Measurements from ENCODE around the gene NEAT1.
"Not testable (repeated sequence)": the region's sequence is repeated elsewhere in the genome, so short reads cannot be mapped to it uniquely, and the experiment has no call there.

The NEAT1 gene

DNA sequence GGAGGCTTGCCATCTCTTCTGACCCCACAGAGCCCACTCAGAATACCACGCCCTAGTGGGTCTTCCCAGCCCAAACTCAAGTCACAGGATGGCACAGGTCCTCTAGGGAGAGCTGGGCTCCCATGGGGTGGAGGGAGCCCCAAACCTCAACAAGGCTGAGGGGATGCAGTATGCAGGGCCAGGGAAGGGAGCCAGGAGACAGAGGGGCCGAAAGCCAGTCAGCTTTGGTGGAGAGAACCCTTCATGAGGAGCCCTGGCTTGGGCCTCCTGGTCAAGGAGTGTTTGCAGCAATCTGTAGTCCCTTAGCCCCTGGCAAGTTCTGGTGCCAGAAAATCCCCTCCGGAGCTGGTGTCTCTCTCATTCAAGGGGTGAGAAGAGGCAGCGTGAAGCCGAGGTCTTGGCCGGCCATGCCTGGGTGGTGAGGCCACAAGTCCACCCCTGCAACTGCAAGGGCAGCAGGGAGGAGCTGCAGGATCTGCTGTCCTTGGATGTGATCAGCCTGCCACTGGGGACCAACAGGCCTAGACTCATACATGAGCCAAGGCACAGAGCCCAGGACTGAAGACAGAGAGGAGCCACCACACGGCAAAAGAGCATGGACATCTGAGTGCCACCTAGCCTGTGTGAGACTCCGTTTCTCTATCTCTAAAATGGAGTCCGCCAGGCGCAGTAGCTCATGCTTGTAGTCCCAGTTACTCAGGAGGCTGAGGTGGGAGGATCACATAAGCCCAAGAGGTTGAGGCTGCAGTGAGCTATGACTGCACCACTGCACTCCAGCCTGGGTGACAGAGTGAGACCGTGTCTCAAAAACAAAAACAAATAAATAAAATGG, 24.1 kb downstream of the NEAT1 start:
- Histone ChIP-seq H3K4me3 (ENCODE audit: low read length, poor library complexity, severe bottlenecking) (no peak overlapping the region), H2AFZ (ENCODE audit: low read length) (no peak overlapping the region), H3F3A (ENCODE audit: low read depth) (no peaks in the 10 kb centered on the region), H3K9me2 (replicated peaks; ENCODE audit: low read depth, low read length) (no peaks in the 10 kb centered on the region), H4K20me1 (ENCODE audit: insufficient read depth, low read length, poor library complexity, severe bottlenecking) (peaks cover 14% of the 10 kb centered on the region), H3K36me3 (ENCODE audit: insufficient read depth, low read length) (no peaks in the 10 kb centered on the region; the same call in 1 of the 2 replicates), H3K79me2 (ENCODE audit: insufficient read depth, low read length) (no peaks in the 10 kb centered on the region; the same call in 1 of the 2 replicates), H3K4me1 (ENCODE audit: insufficient read depth, low read length, poor library complexity, severe bottlenecking) (peaks cover 21% of the 10 kb centered on the region), H3K9me3 (ENCODE audit: insufficient read depth, low read depth, low read length) (no peaks in the 10 kb centered on the region), H3K27me3 (ENCODE audit: insufficient read depth, low read length, poor library complexity, severe bottlenecking) (no peaks in the 10 kb centered on the region), H3K4me2 (ENCODE audit: low read depth, low read length, poor library complexity, severe bottlenecking) (no peak overlapping the region), H3K9ac (ENCODE audit: low read depth, low read length, poor library complexity, severe bottlenecking) (no peak overlapping the region)
- TF ChIP-seq, protein P1, sequence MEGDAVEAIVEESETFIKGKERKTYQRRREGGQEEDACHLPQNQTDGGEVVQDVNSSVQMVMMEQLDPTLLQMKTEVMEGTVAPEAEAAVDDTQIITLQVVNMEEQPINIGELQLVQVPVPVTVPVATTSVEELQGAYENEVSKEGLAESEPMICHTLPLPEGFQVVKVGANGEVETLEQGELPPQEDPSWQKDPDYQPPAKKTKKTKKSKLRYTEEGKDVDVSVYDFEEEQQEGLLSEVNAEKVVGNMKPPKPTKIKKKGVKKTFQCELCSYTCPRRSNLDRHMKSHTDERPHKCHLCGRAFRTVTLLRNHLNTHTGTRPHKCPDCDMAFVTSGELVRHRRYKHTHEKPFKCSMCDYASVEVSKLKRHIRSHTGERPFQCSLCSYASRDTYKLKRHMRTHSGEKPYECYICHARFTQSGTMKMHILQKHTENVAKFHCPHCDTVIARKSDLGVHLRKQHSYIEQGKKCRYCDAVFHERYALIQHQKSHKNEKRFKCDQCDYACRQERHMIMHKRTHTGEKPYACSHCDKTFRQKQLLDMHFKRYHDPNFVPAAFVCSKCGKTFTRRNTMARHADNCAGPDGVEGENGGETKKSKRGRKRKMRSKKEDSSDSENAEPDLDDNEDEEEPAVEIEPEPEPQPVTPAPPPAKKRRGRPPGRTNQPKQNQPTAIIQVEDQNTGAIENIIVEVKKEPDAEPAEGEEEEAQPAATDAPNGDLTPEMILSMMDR (conservative IDR thresholded peaks at IDR 0.05; ENCODE audit: low read length) = no peak
- TF ChIP-seq EZH2phosphoT487 (IDR thresholded peaks at IDR 0.05; ENCODE audit: borderline replicate concordance) = no peak

DNA sequence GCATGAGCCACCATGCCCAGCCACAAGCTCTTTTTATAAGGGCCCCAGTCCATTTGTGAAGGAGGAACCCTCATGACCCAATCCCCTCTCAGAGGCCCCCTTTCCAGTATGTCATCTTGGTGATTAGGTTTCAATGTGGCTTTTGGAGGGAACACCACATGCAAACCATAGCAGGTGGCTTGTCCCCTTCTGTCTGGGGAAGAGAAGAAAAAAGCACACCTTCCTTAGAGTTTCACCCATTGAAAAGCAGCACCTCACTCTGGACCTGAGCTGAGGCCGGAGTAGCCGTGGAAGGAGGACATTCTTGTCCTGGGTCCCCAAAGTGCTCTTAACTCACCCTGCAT, 25.4 kb downstream of the NEAT1 start:
- Histone ChIP-seq H3K4me2 (ENCODE audit: low read depth, low read length, poor library complexity, severe bottlenecking) (no peak overlapping the region), H4K20me1 (ENCODE audit: insufficient read depth, low read length, poor library complexity, severe bottlenecking) (peaks cover 3% of the 10 kb centered on the region)

DNA sequence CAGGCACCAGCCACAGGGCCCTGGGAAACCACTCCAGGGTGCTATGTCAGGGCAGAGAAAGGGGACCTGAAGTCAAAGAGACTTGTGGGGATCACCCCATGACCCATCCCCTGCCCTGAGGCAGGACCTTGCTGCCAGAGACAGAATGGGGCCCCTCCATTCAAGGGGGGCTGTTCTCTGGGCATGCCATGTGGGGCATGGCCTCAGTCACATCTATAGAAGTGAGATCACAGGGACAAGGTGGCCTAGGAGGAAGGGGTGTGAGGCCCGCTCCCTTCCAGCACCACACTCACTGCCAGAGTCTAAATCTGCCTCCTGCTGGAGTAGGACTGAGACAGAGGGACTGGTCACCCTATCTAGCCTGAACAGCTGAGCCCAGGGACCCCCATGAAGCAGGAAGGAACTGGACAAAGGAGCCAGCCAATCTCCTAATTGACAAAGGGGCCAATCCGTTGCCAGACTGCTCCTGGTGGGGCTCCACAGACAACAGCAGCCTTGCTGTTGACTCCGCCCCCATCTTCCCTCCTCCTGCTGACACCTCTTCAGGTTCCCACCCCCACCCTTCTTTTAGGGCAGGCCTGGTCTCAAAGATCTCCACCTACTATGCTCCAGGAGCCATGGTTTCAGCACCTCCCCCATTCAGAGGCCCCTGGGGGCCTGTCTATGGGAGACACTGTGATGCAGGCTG, 26.0 kb downstream of the NEAT1 start:
- Histone ChIP-seq H3K36me3 (ENCODE audit: insufficient read depth, low read length) (no peaks in the 10 kb centered on the region; the same call in 1 of the 2 replicates), H3K79me2 (ENCODE audit: insufficient read depth, low read length) (no peaks in the 10 kb centered on the region; the same call in 1 of the 2 replicates), H3F3A (ENCODE audit: low read depth) (no peaks in the 10 kb centered on the region), H3K9me2 (replicated peaks; ENCODE audit: low read depth, low read length) (no peaks in the 10 kb centered on the region), H3K9me3 (ENCODE audit: insufficient read depth, low read depth, low read length) (no peaks in the 10 kb centered on the region), H3K4me1 (ENCODE audit: insufficient read depth, low read length, poor library complexity, severe bottlenecking) (peaks cover 13% of the 10 kb centered on the region), H3K9ac (ENCODE audit: low read depth, low read length, poor library complexity, severe bottlenecking) (no peak overlapping the region), H4K20me1 (ENCODE audit: insufficient read depth, low read length, poor library complexity, severe bottlenecking) (no peaks in the 10 kb centered on the region), H3K27me3 (ENCODE audit: insufficient read depth, low read length, poor library complexity, severe bottlenecking) (no peaks in the 10 kb centered on the region), H2AFZ (ENCODE audit: low read length) (no peak overlapping the region), H3K4me3 (ENCODE audit: low read length, poor library complexity, severe bottlenecking) (no peak overlapping the region), H3K4me2 (ENCODE audit: low read depth, low read length, poor library complexity, severe bottlenecking) (no peak overlapping the region)
- no peak for TF ChIP-seq EZH2phosphoT487 (IDR thresholded peaks at IDR 0.05; ENCODE audit: borderline replicate concordance)
- TF ChIP-seq, protein P1 (conservative IDR thresholded peaks at IDR 0.05; ENCODE audit: low read length) = no peak

More for the DNA sequence above, 25.4 kb downstream of the NEAT1 start:
- Histone ChIP-seq H2AFZ (ENCODE audit: low read length) (no peak overlapping the region), H3K27me3 (ENCODE audit: insufficient read depth, low read length, poor library complexity, severe bottlenecking) (no peaks in the 10 kb centered on the region), H3K4me1 (ENCODE audit: insufficient read depth, low read length, poor library complexity, severe bottlenecking) (peaks cover 18% of the 10 kb centered on the region), H3K9ac (ENCODE audit: low read depth, low read length, poor library complexity, severe bottlenecking) (no peak overlapping the region), H3K9me2 (replicated peaks; ENCODE audit: low read depth, low read length) (no peaks in the 10 kb centered on the region), H3K9me3 (ENCODE audit: insufficient read depth, low read depth, low read length) (no peaks in the 10 kb centered on the region), H3K36me3 (ENCODE audit: insufficient read depth, low read length) (no peaks in the 10 kb centered on the region; the same call in 1 of the 2 replicates), H3K4me3 (ENCODE audit: low read length, poor library complexity, severe bottlenecking) (no peak overlapping the region), H3F3A (ENCODE audit: low read depth) (no peaks in the 10 kb centered on the region), H3K79me2 (ENCODE audit: insufficient read depth, low read length) (no peaks in the 10 kb centered on the region; the same call in 1 of the 2 replicates)
- TF ChIP-seq, protein P1 (conservative IDR thresholded peaks at IDR 0.05; ENCODE audit: low read length) = no peak
- TF ChIP-seq EZH2phosphoT487 (IDR thresholded peaks at IDR 0.05; ENCODE audit: borderline replicate concordance) = no peak

DNA sequence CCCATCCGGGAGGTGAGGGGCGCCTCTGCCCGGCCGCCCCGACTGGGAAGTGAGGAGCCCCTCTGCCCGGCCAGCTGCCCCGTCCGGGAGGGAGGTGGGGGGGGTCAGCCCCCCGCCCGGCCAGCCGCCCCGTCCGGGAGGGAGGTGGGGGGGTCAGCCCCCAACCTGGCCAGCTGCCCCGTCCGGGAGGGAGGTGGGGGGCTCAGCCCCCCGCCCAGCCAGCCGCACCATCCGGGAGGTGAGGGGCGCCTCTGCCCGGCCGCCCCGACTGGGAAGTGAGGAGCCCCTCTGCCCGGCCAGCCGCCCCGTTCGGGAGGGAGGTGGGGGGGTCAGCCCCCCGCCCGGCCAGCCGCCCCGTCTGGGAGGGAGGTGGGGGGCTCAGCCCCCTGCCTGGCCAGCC, 28.7 kb downstream of the NEAT1 start:
- not testable (repeated sequence) for H3K9me3 ChIP-seq (ENCODE audit: insufficient read depth, low read depth, low read length); H4K20me1 ChIP-seq (ENCODE audit: insufficient read depth, low read length, poor library complexity, severe bottlenecking); H3K9me2 ChIP-seq (replicated peaks; ENCODE audit: low read depth, low read length); H3K4me3 ChIP-seq (ENCODE audit: low read length, poor library complexity, severe bottlenecking); H3K9ac ChIP-seq (ENCODE audit: low read depth, low read length, poor library complexity, severe bottlenecking); H3K36me3 ChIP-seq (ENCODE audit: insufficient read depth, low read length); H3K27me3 ChIP-seq (ENCODE audit: insufficient read depth, low read length, poor library complexity, severe bottlenecking); H2AFZ ChIP-seq (ENCODE audit: low read length); H3F3A ChIP-seq (ENCODE audit: low read depth); H3K4me2 ChIP-seq (ENCODE audit: low read depth, low read length, poor library complexity, severe bottlenecking)
- Histone ChIP-seq H3K79me2 (ENCODE audit: insufficient read depth, low read length) (peaks cover 10% of the 10 kb centered on the region; the same call in 1 of the 2 replicates), H3K4me1 (ENCODE audit: insufficient read depth, low read length, poor library complexity, severe bottlenecking) (peaks cover 22% of the 10 kb centered on the region)

DNA sequence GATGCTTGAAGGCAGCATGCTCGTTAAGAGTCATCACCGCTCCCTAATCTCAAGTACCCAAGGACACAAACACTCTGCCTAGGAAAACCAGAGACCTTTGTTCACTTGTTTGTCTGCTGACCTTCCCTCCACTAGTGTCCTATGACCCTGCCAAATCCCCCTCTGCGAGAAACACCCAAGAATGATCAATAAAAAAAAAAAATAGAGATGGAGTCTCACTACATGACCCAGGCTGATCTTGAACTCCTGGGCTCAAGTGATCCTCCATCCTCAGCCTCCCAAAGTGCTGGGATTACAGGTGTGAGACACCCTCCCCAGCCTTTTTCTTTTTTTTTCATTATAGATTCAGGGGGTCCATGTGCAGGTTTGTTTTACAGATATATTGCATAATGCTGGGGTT, 29.7 kb downstream of the NEAT1 start:
- H3K4me1 ChIP-seq (ENCODE audit: insufficient read depth, low read length, poor library complexity, severe bottlenecking) = peaks cover 26% of the 10 kb centered on the region
- not testable (repeated sequence) for H3F3A ChIP-seq (ENCODE audit: low read depth); H3K27me3 ChIP-seq (ENCODE audit: insufficient read depth, low read length, poor library complexity, severe bottlenecking); H4K20me1 ChIP-seq (ENCODE audit: insufficient read depth, low read length, poor library complexity, severe bottlenecking); H3K36me3 ChIP-seq (ENCODE audit: insufficient read depth, low read length); H3K9me2 ChIP-seq (replicated peaks; ENCODE audit: low read depth, low read length); H3K9me3 ChIP-seq (ENCODE audit: insufficient read depth, low read depth, low read length); H2AFZ ChIP-seq (ENCODE audit: low read length); H3K9ac ChIP-seq (ENCODE audit: low read depth, low read length, poor library complexity, severe bottlenecking); H3K4me2 ChIP-seq (ENCODE audit: low read depth, low read length, poor library complexity, severe bottlenecking); H3K4me3 ChIP-seq (ENCODE audit: low read length, poor library complexity, severe bottlenecking)
- peaks cover 11% of the 10 kb centered on the region; the same call in 1 of the 2 replicates for H3K79me2 ChIP-seq (ENCODE audit: insufficient read depth, low read length)
